A549 (cell line): ENCODE data around the gene EIF6. TPM values are rescaled to one million over a fixed set of nuclear protein-coding genes. Genes with fewer than 3 reads are reported as not detected.

Experiments
- ATAC-seq, 2 experiments: fragments of 200-7000 bp in 1 of 2; fragments of >200 bp in 1 of 2; cut with Nextera tagmentation in 1 of 2; cut with Tn5 transposase in 1 of 2; 3 replicates each; pipeline versions ENCODE4 v1.8.0 to v1.9.1; 2018 to 2020; ENCODE audit warnings: mild to moderate bottlenecking in 1 of 2, moderate library complexity in 1 of 2
- CTCF ChIA-PET: fragments of 300-600 bp; sonication (Branson Sonifier 250); formaldehyde crosslinking; extraction: SDS; loops from one replicate; lab custom pipeline; 2021; ENCODE audit warnings: antibody characterized with exemption, inconsistent platforms; lab: Yijun Ruan, JAX
- POLR2A ChIA-PET: fragments of 350-600 bp; formaldehyde crosslinking; extraction: SDS; loops from one replicate; lab custom pipeline; 2021; ENCODE audit warnings: antibody characterized with exemption, inconsistent platforms; lab: Yijun Ruan, JAX
- DNase-seq, 2 experiments: peaks; one replicate each; pipeline versions ENCODE4 v3.0.0 to v3.0.0-alpha.2; 2011 to 2016; ENCODE audit warnings: low read depth in 1 of 2, low spot score in 1 of 2
- FAIRE-seq: peaks from 2 replicates; lab custom pipeline; 2011; peaks lifted over from hg19 to GRCh38; lab: Jason Lieb, UNC
- H3K27ac ChIP-seq, 2 experiments: fragments of >200 bp; sonication (Bioruptor Twin); formaldehyde crosslinking; 3 replicates each; pipeline ENCODE4 v1.5.1; 2016 to 2017
- H3K4me1 ChIP-seq: fragments of >200 bp; sonication (Bioruptor Twin); formaldehyde crosslinking; 3 replicates; pipeline ENCODE4 v1.6.1; 2016
- H3K4me2 ChIP-seq: fragments of >200 bp; sonication (Bioruptor Twin); formaldehyde crosslinking; 3 replicates; pipeline ENCODE4 v1.6.1; 2016
- H3K4me3 ChIP-seq: fragments of >200 bp; sonication (Bioruptor Twin); formaldehyde crosslinking; 3 replicates; pipeline ENCODE4 v1.5.1; 2016
- H3K9me3 ChIP-seq: fragments of >200 bp; sonication (Bioruptor Twin); formaldehyde crosslinking; 3 replicates; pipeline ENCODE4 v1.6.1; 2016
- CHD2 ChIP-seq: fragments of 150-350 bp; IDR thresholded peaks from 2 replicates; pipeline ENCODE4 v1.6.1; 2014; ENCODE audit warnings: low read length; ENCODE audit not compliant: partially characterized antibody
- ELK1 ChIP-seq: fragments of 150-350 bp; IDR thresholded peaks from 2 replicates; pipeline ENCODE4 v1.6.1; 2014; ENCODE audit warnings: low read depth, mild to moderate bottlenecking, low read length
- HEYL ChIP-seq: fragments of 250-450 bp; sonication (Bioruptor Pico); IDR thresholded peaks from 2 replicates; pipeline ENCODE4 v1.8.0; 2021; ENCODE audit warnings: mild to moderate bottlenecking, moderate library complexity
- HOXB5 ChIP-seq: fragments of 250-450 bp; sonication (Bioruptor Pico); IDR thresholded peaks from 2 replicates; pipeline ENCODE4 v1.5.0; 2020; ENCODE audit warnings: mild to moderate bottlenecking, moderate library complexity
- KDM1A ChIP-seq: fragments of 200-600 bp; sonication (generic); IDR thresholded peaks from 2 replicates; pipeline ENCODE4 v1.6.1; 2016; ENCODE audit warnings: low read depth, mild to moderate bottlenecking
- KDM5A ChIP-seq: fragments of 200-600 bp; sonication (generic); IDR thresholded peaks from 2 replicates; pipeline ENCODE4 v1.6.1; 2016; ENCODE audit warnings: antibody characterized with exemption, mild to moderate bottlenecking
- PBX3 ChIP-seq: IDR thresholded peaks from 2 replicates; pipeline ENCODE4 v1.6.1; 2012
- RAD21 ChIP-seq, 2 experiments: fragments of >200 bp in 1 of 2; sonication (Bioruptor Twin) in 1 of 2; formaldehyde crosslinking in 1 of 2; IDR thresholded peaks in 1 of 2; conservative IDR thresholded peaks in 1 of 2; 2 replicates in 1 of 2; 3 replicates in 1 of 2; pipeline ENCODE4 v1.6.1; 2012 to 2018; ENCODE audit warnings: inconsistent platforms in 1 of 2
- RNF2 ChIP-seq: fragments of 200-600 bp; sonication (generic); IDR thresholded peaks from 2 replicates; pipeline ENCODE4 v1.6.1; 2016; ENCODE audit warnings: low read depth, mild to moderate bottlenecking, antibody characterized with exemption, moderate library complexity, borderline replicate concordance
- SREBF2 ChIP-seq: fragments of 450-650 bp; IDR thresholded peaks from 2 replicates; pipeline ENCODE4 v1.6.1; 2014; ENCODE audit warnings: mild to moderate bottlenecking, moderate library complexity
- ZNF302 ChIP-seq: fragments of 250-450 bp; sonication (Bioruptor Pico); IDR thresholded peaks from 2 replicates; pipeline ENCODE4 v1.9.0; 2021; ENCODE audit warnings: inconsistent platforms, mild to moderate bottlenecking, moderate library complexity
- ZSCAN20 ChIP-seq: fragments of 250-450 bp; sonication (Bioruptor Pico); IDR thresholded peaks from 2 replicates; pipeline ENCODE4 v1.8.0; 2022; ENCODE audit warnings: mild to moderate bottlenecking, moderate library complexity
- WGBS: methylation state at CpG from one replicate; pipeline ENCODE4 v1.1.6; 2017; ENCODE audit errors: missing lambda C conversion rate; 5-methylcytosine and 5-hydroxymethylcytosine counted together
- polyA plus RNA-seq, 4 experiments: library from polyadenylated mRNA; depleted of rRNA in 3 of 4; stranded (reverse); fragments of >200 nt; fragmentation: RNase III in 1 of 4; extraction: RNeasy Plus Mini Kit Qiagen cat#74134 plus additional on column Dnase treatment in 1 of 4; gene quantifications; 2 replicates in 3 of 4; 3 replicates in 1 of 4; pipeline ENCODE4 v1.2.3, GENCODE V29; 2011 to 2017

The EIF6 gene
- polyA plus RNA-seq, 2 of the 4 experiments (the other 2 are of a cell fraction): 184 to 294 TPM

- 55% methylated on average over 19 of the region's 19 CpGs for WGBS
- H3K4me2 ChIP-seq: peak overlapping the region; percentile 80
- peak overlapping the region; percentile 91 for H3K4me3 ChIP-seq
- ATAC-seq: peak in 1 of 2 experiments; percentile 9; a peak in 5 of 6 replicates
- no peak for TF ChIP-seq HOXB5 (CRISPR knock-in tag)
- TF ChIP-seq SREBF2: no peak
- no peak for TF ChIP-seq RNF2
- no peak for TF ChIP-seq HEYL
- no peak for TF ChIP-seq ELK1
- TF ChIP-seq CHD2: no peak
- no peak for TF ChIP-seq PBX3
- H3K27ac ChIP-seq: peak overlapping the region; percentile 82 to 98
- no peak for DNase-seq
- no peaks in the 10 kb centered on the region for H3K9me3 ChIP-seq
- POLR2A ChIA-PET: interaction anchor here (0.5 to 2.1 kb wide), 16 partner anchors 9 to 729 kb away, joined by 3 to 11 read pairs (median 4); partner anchors contain the start of genes CEP250 and UQCC1
- CTCF ChIA-PET: interaction anchor here (0.6 to 10.6 kb wide), 6 partner anchors 9 to 411 kb away, joined by 3 to 138 read pairs (median 8); no protein-coding TSS in a partner anchor
- peaks cover 27% of the 10 kb centered on the region for H3K4me1 ChIP-seq
- FAIRE-seq: no peak
Measured at GRCh38 chr20:35284992-35285805, 627 bp upstream of the EIF6 start.

DNA sequence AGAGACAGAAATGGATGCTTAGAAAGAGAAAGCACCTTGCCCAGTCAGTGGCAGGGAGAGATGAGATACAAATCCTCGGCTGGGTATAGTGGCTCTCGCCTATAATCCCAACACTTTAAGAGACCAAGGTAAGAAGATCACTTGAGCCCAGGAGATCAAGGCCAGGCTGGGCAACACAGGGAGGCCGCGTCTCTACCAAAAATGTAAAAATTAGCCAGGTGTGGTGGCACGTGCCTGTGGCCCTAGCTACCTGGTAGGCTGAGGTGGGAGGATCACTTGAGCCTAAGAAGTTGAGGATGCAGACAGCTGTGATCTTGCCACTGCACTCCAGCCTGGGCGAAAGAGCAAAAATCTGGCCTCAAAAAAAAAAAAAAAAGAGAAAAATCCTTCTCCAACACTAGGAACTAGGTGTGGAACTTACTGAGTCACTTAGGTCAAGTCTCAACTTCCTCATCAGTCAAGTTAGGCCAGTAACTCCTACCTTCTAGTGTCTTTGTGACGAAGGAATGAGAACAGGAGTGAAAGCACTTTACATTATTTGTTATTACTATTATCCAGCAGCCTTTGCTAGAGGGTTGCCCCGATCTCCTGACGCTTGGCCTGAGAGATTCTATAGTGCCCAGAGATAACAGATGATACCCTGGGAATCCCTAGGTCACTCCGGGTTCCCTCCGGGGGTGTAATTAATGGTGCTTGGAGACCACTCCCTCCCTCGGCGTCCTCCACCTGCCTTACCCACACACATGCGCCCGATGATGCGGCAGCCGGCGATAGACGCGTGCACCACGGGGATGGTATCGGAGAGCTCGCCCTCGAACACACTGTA is 918 bp downstream of the EIF6 start:
- Histone ChIP-seq H3K4me3 (peak overlapping the region; percentile 91), H3K4me2 (peak overlapping the region; percentile 80), H3K27ac (peak overlapping the region; percentile 82 to 98), H3K4me1 (peaks cover 27% of the 10 kb centered on the region), H3K9me3 (no peaks in the 10 kb centered on the region)
- WGBS: 17% methylated on average over 20 of the region's 24 CpGs
- no peak for FAIRE-seq
- CTCF ChIA-PET: interaction anchor here (0.6 to 6.7 kb wide), 8 partner anchors 10 to 159 kb away, joined by 3 to 39 read pairs (median 3); no protein-coding TSS in a partner anchor
- no peak for DNase-seq
- no peak for ATAC-seq
- TF ChIP-seq ZSCAN20 (no peak), ZNF302 (no peak)
- POLR2A ChIA-PET: interaction anchor here (1.0 to 2.1 kb wide), 8 partner anchors 8 to 172 kb away, joined by 3 to 11 read pairs (median 6); partner anchors contain the start of genes CEP250 and UQCC1

- DNase-seq (no peak), FAIRE-seq (no peak), ATAC-seq (no peak)
- no peak overlapping the region for H3K27ac ChIP-seq
- CTCF ChIA-PET: interaction anchor here (0.6 to 6.7 kb wide), 8 partner anchors 12 to 253 kb away, joined by 3 to 39 read pairs (median 4); no protein-coding TSS in a partner anchor
- H3K4me2 ChIP-seq: no peak overlapping the region
- H3K4me3 ChIP-seq: no peak overlapping the region
- TF ChIP-seq ZSCAN20 (no peak), RAD21 (conservative IDR thresholded peaks at IDR 0.05 in 1 of 2, IDR thresholded peaks at IDR 0.05 in 1 of 2) (no peak), KDM1A (no peak), KDM5A (no peak)
- H3K9me3 ChIP-seq: no peaks in the 10 kb centered on the region
- POLR2A ChIA-PET: interaction anchor here (0.6 kb wide), 1 partner anchor 26 kb away, joined by 3 read pairs; no protein-coding TSS in a partner anchor
- H3K4me1 ChIP-seq: peaks cover 35% of the 10 kb centered on the region
- WGBS: 96% methylated on average over 10 of the region's 10 CpGs
Measured at GRCh38 chr20:35281506-35282101, 3.0 kb downstream of the EIF6 start.
